ENCODE data around the gene RIT2. TPM values are rescaled to one million over a fixed set of nuclear protein-coding genes. Genes with fewer than 3 reads are reported as not detected.
A peak's percentile ranks its signal among the peaks of the same experiment; 100 is the strongest.

RIT2 gene
- polyA plus RNA-seq, 1 donor from 2014 or later: 1.1 TPM

DNA sequence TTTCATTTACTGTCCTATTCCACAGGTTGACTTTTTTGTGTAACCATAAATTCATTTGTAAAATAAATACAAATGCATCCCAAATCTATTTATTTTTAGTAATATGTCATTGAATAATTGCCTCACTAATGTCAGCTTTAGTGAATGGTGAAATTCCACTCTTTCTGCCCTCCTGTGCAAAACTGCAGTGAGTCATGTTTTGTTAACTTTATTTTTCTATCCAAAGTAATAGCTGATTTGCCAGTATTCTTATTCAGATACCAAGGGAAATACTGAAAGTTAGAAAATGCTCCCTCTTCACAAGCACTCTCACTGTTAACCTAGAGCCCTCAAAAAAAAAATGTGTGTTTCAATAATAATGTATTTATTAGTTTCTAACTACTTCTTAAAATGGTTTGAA, 322.8 kb downstream of the RIT2 start:
- Histone ChIP-seq H3K27ac (ENCODE audit: low read length) (no peak overlapping the region), H3K9me2 (ENCODE audit: insufficient read depth, low read length) (no peaks in the 10 kb centered on the region), H3K36me3 (ENCODE audit: insufficient read depth, low read length) (no peaks in the 10 kb centered on the region), H3K4me3 (ENCODE audit: low read length) (no peak overlapping the region), H3K9ac (ENCODE audit: low read length) (no peak overlapping the region), H3K27me3 (ENCODE audit: insufficient read depth, low read depth, low read length) (no peaks in the 10 kb centered on the region), H4K20me1 (ENCODE audit: insufficient read depth) (no peaks in the 10 kb centered on the region), H3F3A (ENCODE audit: insufficient read depth, low read length, poor library complexity, severe bottlenecking) (no peaks in the 10 kb centered on the region), H3K9me3 (ENCODE audit: low read length) (no peaks in the 10 kb centered on the region), H3K4me2 (ENCODE audit: low read length) (no peak overlapping the region), H3K79me2 (replicated peaks; ENCODE audit: insufficient read depth, low read length) (no peaks in the 10 kb centered on the region), H2AFZ (ENCODE audit: low read depth, low read length) (no peak overlapping the region)
- no peak for TF ChIP-seq EP300 (conservative IDR thresholded peaks at IDR 0.05; ENCODE audit: poor library complexity, severe bottlenecking)
- no peak for TF ChIP-seq MXI1 (conservative IDR thresholded peaks at IDR 0.05; ENCODE audit: poor library complexity, severe bottlenecking)
- no peak for TF ChIP-seq TAF1 (IDR thresholded peaks at IDR 0.05; ENCODE audit: low read depth)
- TF ChIP-seq, protein P1, sequence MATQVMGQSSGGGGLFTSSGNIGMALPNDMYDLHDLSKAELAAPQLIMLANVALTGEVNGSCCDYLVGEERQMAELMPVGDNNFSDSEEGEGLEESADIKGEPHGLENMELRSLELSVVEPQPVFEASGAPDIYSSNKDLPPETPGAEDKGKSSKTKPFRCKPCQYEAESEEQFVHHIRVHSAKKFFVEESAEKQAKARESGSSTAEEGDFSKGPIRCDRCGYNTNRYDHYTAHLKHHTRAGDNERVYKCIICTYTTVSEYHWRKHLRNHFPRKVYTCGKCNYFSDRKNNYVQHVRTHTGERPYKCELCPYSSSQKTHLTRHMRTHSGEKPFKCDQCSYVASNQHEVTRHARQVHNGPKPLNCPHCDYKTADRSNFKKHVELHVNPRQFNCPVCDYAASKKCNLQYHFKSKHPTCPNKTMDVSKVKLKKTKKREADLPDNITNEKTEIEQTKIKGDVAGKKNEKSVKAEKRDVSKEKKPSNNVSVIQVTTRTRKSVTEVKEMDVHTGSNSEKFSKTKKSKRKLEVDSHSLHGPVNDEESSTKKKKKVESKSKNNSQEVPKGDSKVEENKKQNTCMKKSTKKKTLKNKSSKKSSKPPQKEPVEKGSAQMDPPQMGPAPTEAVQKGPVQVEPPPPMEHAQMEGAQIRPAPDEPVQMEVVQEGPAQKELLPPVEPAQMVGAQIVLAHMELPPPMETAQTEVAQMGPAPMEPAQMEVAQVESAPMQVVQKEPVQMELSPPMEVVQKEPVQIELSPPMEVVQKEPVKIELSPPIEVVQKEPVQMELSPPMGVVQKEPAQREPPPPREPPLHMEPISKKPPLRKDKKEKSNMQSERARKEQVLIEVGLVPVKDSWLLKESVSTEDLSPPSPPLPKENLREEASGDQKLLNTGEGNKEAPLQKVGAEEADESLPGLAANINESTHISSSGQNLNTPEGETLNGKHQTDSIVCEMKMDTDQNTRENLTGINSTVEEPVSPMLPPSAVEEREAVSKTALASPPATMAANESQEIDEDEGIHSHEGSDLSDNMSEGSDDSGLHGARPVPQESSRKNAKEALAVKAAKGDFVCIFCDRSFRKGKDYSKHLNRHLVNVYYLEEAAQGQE (IDR thresholded peaks at IDR 0.05; ENCODE audit: borderline replicate concordance): no peak
- no peak for TF ChIP-seq RAD21 (conservative IDR thresholded peaks at IDR 0.05)
- no peak for TF ChIP-seq SMC3 (conservative IDR thresholded peaks at IDR 0.05; ENCODE audit: poor library complexity)
- TF ChIP-seq, protein P2, sequence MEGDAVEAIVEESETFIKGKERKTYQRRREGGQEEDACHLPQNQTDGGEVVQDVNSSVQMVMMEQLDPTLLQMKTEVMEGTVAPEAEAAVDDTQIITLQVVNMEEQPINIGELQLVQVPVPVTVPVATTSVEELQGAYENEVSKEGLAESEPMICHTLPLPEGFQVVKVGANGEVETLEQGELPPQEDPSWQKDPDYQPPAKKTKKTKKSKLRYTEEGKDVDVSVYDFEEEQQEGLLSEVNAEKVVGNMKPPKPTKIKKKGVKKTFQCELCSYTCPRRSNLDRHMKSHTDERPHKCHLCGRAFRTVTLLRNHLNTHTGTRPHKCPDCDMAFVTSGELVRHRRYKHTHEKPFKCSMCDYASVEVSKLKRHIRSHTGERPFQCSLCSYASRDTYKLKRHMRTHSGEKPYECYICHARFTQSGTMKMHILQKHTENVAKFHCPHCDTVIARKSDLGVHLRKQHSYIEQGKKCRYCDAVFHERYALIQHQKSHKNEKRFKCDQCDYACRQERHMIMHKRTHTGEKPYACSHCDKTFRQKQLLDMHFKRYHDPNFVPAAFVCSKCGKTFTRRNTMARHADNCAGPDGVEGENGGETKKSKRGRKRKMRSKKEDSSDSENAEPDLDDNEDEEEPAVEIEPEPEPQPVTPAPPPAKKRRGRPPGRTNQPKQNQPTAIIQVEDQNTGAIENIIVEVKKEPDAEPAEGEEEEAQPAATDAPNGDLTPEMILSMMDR (IDR thresholded peaks at IDR 0.05; ENCODE audit: poor library complexity, severe bottlenecking): no peak

DNA sequence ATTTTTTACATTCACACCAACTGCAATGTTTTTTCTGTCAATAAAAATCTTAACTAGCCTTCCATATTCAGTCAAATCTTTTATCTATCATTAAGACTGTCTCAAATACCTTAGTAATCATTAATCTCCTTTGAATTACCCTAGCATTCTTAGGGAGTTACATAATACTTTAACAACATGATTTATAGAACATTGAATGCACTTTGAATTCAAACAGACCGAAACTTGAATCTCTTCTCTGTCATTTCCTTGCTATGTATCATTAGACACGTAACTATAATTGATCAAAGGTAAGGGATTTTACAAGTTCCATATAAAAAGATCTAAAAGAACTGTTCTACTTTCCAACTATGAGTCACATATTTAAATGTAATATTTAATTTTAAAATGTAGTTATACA, 330.9 kb downstream of the RIT2 start:
- Histone ChIP-seq H3K4me2 (ENCODE audit: low read length) (no peak overlapping the region), H3K9me3 (ENCODE audit: low read length) (no peaks in the 10 kb centered on the region), H3F3A (ENCODE audit: insufficient read depth, low read length, poor library complexity, severe bottlenecking) (no peaks in the 10 kb centered on the region), H3K4me3 (ENCODE audit: low read length) (no peak overlapping the region), H3K79me2 (replicated peaks; ENCODE audit: insufficient read depth, low read length) (no peaks in the 10 kb centered on the region), H4K20me1 (ENCODE audit: insufficient read depth) (no peaks in the 10 kb centered on the region), H3K36me3 (ENCODE audit: insufficient read depth, low read length) (no peaks in the 10 kb centered on the region), H3K27ac (ENCODE audit: low read length) (no peak overlapping the region), H3K9me2 (ENCODE audit: insufficient read depth, low read length) (no peaks in the 10 kb centered on the region), H3K27me3 (ENCODE audit: insufficient read depth, low read depth, low read length) (no peaks in the 10 kb centered on the region), H2AFZ (ENCODE audit: low read depth, low read length) (no peak overlapping the region), H3K9ac (ENCODE audit: low read length) (no peak overlapping the region)
- TF ChIP-seq EZH2 (IDR thresholded peaks at IDR 0.05; ENCODE audit: borderline replicate concordance, insufficient read depth, low read length, poor library complexity, severe bottlenecking) (no peak), RAD21 (conservative IDR thresholded peaks at IDR 0.05) (no peak)

DNA sequence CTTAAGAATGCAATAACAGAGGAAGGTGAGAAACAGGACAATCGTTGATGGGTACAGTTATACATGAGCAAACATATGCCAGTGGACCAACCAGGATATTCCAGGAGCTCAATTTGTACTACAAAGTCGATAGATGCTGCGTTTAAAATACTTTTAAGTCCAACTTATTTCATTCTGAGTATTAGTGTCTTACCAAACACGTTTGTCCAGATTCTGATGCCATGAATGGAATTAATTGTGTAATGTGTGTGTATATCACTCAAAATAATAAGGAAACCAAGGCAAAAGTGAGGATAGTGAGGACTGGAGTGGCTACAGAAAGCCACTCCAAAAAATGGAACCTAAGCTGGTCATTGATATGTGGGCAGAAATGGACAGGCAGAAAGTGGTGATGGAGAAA, 332.6 kb downstream of the RIT2 start:
- Histone ChIP-seq H4K20me1 (ENCODE audit: insufficient read depth) (no peaks in the 10 kb centered on the region), H3K9me2 (ENCODE audit: insufficient read depth, low read length) (no peaks in the 10 kb centered on the region), H3F3A (ENCODE audit: insufficient read depth, low read length, poor library complexity, severe bottlenecking) (no peaks in the 10 kb centered on the region), H3K4me3 (ENCODE audit: low read length) (no peak overlapping the region), H2AFZ (ENCODE audit: low read depth, low read length) (no peak overlapping the region), H3K36me3 (ENCODE audit: insufficient read depth, low read length) (no peaks in the 10 kb centered on the region), H3K9ac (ENCODE audit: low read length) (no peak overlapping the region), H3K27me3 (ENCODE audit: insufficient read depth, low read depth, low read length) (no peaks in the 10 kb centered on the region), H3K4me2 (ENCODE audit: low read length) (no peak overlapping the region), H3K9me3 (ENCODE audit: low read length) (no peaks in the 10 kb centered on the region), H3K27ac (ENCODE audit: low read length) (peak overlapping the region; percentile 81), H3K79me2 (replicated peaks; ENCODE audit: insufficient read depth, low read length) (no peaks in the 10 kb centered on the region)
- TF ChIP-seq POLR2AphosphoS5 (IDR thresholded peaks at IDR 0.05): no peak
- no peak for TF ChIP-seq TAF1 (IDR thresholded peaks at IDR 0.05; ENCODE audit: low read depth)
- TF ChIP-seq, protein P1 (IDR thresholded peaks at IDR 0.05; ENCODE audit: borderline replicate concordance): no peak
- no peak for TF ChIP-seq EZH2 (IDR thresholded peaks at IDR 0.05; ENCODE audit: borderline replicate concordance, insufficient read depth, low read length, poor library complexity, severe bottlenecking)
- TF ChIP-seq SMC3 (conservative IDR thresholded peaks at IDR 0.05; ENCODE audit: poor library complexity): no peak
